ENCODE measurements around the gene THEM4. TPM values are rescaled to one million over a fixed set of nuclear protein-coding genes. Genes with fewer than 3 reads are reported as not detected.

THEM4 gene
- total and polyA plus RNA-seq, 11 donors = 14.2 to 25.5 (median 15.0) TPM

DNA sequence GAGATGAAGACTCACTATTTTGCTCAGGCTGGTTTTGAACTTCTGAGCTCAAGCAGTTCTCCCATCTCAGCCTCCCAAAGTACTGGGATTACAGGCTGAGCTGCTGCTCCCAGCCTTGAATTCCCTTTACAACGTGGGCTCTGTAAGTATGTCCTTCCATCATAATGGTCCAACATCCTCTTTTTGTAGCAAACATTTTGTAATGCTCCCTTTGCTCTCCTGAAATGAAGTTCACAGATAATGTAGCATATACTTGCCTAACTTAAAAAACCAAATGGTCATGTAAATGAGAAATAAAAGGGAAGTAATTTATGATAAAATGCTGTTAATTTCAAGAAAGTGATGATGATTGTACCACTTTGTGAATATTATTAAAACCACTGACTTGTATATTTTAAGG, 30.5 kb upstream of the THEM4 start:
- Histone ChIP-seq H3K9me3 (no peaks in the 10 kb centered on the region), H3K4me1 (peaks cover 4 to 45% (median 26%) of the 10 kb centered on the region in 12 donors), H3K4me3 (no peak overlapping the region), H3K27ac (no peak overlapping the region), H3K27me3 (no peaks in the 10 kb centered on the region), H3K36me3 (no peaks in the 10 kb centered on the region)
- WGBS, 4 donors = 59 to 87% (median 74%) methylated on average over 1 of the region's 1 CpG
- TF ChIP-seq CTCF (IDR thresholded peaks at IDR 0.05) = no peak
- ATAC-seq (no peak), DNase-seq (no peak)
- intact Hi-C loops (cut with DNase I) = loop anchor here in 2 of 10 donors (10.0 kb wide), 1 partner anchor 245 kb away; no protein-coding TSS in a partner anchor

- Histone ChIP-seq H3K36me3 (no peaks in the 10 kb centered on the region), H3K9me3 (no peaks in the 10 kb centered on the region), H3K27ac (no peak overlapping the region), H3K4me3 (no peak overlapping the region), H3K27me3 (no peaks in the 10 kb centered on the region), H3K4me1 (peaks cover 0 to 39% (median 21%) of the 10 kb centered on the region in 12 donors)
- WGBS, 4 donors = 89 to 94% (median 93%) methylated on average over 3 of the region's 3 CpGs
- no peak for TF ChIP-seq POLR2A (IDR thresholded peaks at IDR 0.05)
- no peak for TF ChIP-seq CTCF (IDR thresholded peaks at IDR 0.05)
- intact Hi-C loops (cut with DNase I) = loop anchor here in 2 of 10 donors (10.0 kb wide), 1 partner anchor 246 kb away; no protein-coding TSS in a partner anchor
- DNase-seq = no peak
- no peak for ATAC-seq
Observed at GRCh38 chr1:151939141-151939540, 29.8 kb upstream of the THEM4 start.

- WGBS, 4 donors = 66 to 69% (median 67%) methylated on average over 7 of the region's 7 CpGs
- no peak for DNase-seq
- TF ChIP-seq CTCF (IDR thresholded peaks at IDR 0.05) = no peak
- no peak for TF ChIP-seq POLR2A (IDR thresholded peaks at IDR 0.05)
- no peaks in the 10 kb centered on the region for H3K9me3 ChIP-seq
- H3K27ac ChIP-seq = no peak overlapping the region
- H3K4me1 ChIP-seq = peaks cover 0 to 14% (median 6%) of the 10 kb centered on the region in 12 donors
- no peak overlapping the region for H3K4me3 ChIP-seq
- H3K36me3 ChIP-seq = no peaks in the 10 kb centered on the region
- H3K27me3 ChIP-seq = no peaks in the 10 kb centered on the region
- intact Hi-C loops (cut with DNase I) = loop anchor here in 2 of 10 donors (10.0 kb wide), 1 partner anchor 248 kb away; no protein-coding TSS in a partner anchor
- ATAC-seq = no peak
Observed at GRCh38 chr1:151936653-151937052, 27.3 kb upstream of the THEM4 start.

GRCh38 chr1:151935894-151936602, 26.7 kb upstream of the THEM4 start:
- DNase-seq = no peak
- no peak for TF ChIP-seq CTCF (IDR thresholded peaks at IDR 0.05)
- no peak for TF ChIP-seq POLR2A (IDR thresholded peaks at IDR 0.05)
- intact Hi-C loops (cut with DNase I) = loop anchor here in 6 of 10 donors (2.0 to 10.0 kb wide), 4 partner anchors 61 to 249 kb away; no protein-coding TSS in a partner anchor
- 63 to 80% (median 75%) methylated on average over 2 of the region's 2 CpGs for WGBS, 4 donors
- ATAC-seq = no peak
- Histone ChIP-seq H3K4me3 (no peak overlapping the region), H3K4me1 (peaks cover 0 to 9% (median 5%) of the 10 kb centered on the region in 12 donors), H3K27ac (no peak overlapping the region), H3K9me3 (no peaks in the 10 kb centered on the region), H3K27me3 (no peaks in the 10 kb centered on the region), H3K36me3 (no peaks in the 10 kb centered on the region)

Data from heart left ventricle (tissue), 16 donors.